Measurements from ENCODE around the gene IARS2.
"Not testable (repeated sequence)": the region's sequence is repeated elsewhere in the genome, so short reads cannot be mapped to it uniquely, and the experiment has no call there.

The IARS2 gene

DNA sequence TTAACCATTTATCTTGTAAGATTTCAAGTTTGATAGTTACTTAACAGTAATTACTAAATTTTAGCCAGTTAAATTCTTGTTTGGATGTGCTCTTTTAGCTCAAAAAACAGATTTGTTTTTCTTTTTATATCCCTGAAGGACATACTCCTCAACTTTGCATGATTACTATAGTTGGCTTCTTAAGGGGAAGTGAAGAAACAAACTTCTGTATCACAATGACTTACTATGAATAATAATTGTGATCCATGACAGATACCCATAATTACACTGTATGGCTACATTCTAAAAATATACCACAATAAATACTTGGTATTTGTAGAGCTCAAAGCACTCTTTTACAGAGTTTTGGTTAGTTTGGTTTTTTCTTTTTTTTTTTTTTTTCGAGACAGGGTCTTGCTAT, 55.8 kb downstream of the IARS2 start:
- Histone ChIP-seq H3K27me3 (replicated peaks in 2 of 5; ENCODE audit: control insufficient read depth in 4 of 5, insufficient read depth in 5 of 5, low read length in 4 of 5) (no peaks in the 10 kb centered on the region), H3K4me1 (ENCODE audit: control extremely low read depth in 1 of 4, control insufficient read depth in 4 of 4, insufficient read depth in 4 of 4, low read length in 3 of 4) (no peaks in the 10 kb centered on the region), H3K36me3 (ENCODE audit: control insufficient read depth in 4 of 4, insufficient read depth in 4 of 4, low read length in 3 of 4) (peaks cover 11 to 55% (median 36%) of the 10 kb centered on the region in 4 experiments), H3K9me3 (ENCODE audit: control extremely low read depth in 1 of 5, control insufficient read depth in 4 of 5, insufficient read depth in 2 of 5, low read depth in 1 of 5, low read length in 4 of 5) (no peaks in the 10 kb centered on the region), H3K27ac (ENCODE audit: insufficient read depth in 1 of 2, low read depth in 1 of 2, low read length in 2 of 2, poor library complexity in 1 of 2, severe bottlenecking in 2 of 2) (no peak overlapping the region), H3K4me3 (ENCODE audit: control insufficient read depth in 1 of 7, extremely low read depth in 1 of 7, insufficient read depth in 4 of 7, low read depth in 2 of 7, low read length in 6 of 7) (no peak overlapping the region)
- no CpG with 5 or more reads among the region's 1 CpG for WGBS (ENCODE audit: insufficient coverage)
- no peak for DNase-seq
- ChIA-PET POLR2A (interaction anchor here (0.5 kb wide), 1 partner anchor 131 kb away, joined by 3 read pairs; no protein-coding TSS in a partner anchor), CTCF (interaction anchor here (0.7 to 2.1 kb wide), 2 partner anchors 10 to 38 kb away, joined by 4 to 9 read pairs; no protein-coding TSS in a partner anchor)

DNA sequence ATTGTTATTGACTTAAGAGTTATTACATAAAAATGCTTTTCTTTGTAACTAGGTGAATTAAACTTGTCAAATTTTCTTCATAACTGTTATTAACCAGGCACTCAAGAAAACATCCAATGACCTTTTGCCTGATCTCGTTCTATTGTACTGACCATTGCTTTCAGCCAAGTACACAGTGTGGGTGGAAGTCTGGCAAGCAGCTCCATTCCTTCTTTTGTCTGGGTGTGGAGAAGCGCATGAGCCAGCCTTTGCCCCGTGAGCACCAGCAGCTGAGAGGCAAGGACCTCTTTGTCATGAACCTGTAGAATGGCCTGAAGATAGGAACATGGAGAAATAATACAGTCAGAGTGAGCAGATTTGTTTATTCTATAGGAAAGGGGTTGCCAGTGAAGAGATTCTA, 57.5 kb downstream of the IARS2 start:
- H3K36me3 ChIP-seq (ENCODE audit: control insufficient read depth in 4 of 4, insufficient read depth in 4 of 4, low read length in 3 of 4), result peaks cover 16 to 63% (median 35%) of the 10 kb centered on the region in 4 experiments
- H3K9me3 ChIP-seq (ENCODE audit: control extremely low read depth in 1 of 5, control insufficient read depth in 4 of 5, insufficient read depth in 2 of 5, low read depth in 1 of 5, low read length in 4 of 5), result no peaks in the 10 kb centered on the region
- ChIA-PET POLR2A (no interaction called here), CTCF (no interaction called here)
- H3K4me3 ChIP-seq (ENCODE audit: control insufficient read depth in 1 of 7, extremely low read depth in 1 of 7, insufficient read depth in 4 of 7, low read depth in 2 of 7, low read length in 6 of 7), result no peak overlapping the region
- no peak overlapping the region for H3K27ac ChIP-seq (ENCODE audit: insufficient read depth in 1 of 2, low read depth in 1 of 2, low read length in 2 of 2, poor library complexity in 1 of 2, severe bottlenecking in 2 of 2)
- DNase-seq, result no peak
- 100% methylated on average over 3 of the region's 3 CpGs for WGBS (ENCODE audit: insufficient coverage)
- H3K4me1 ChIP-seq (ENCODE audit: control extremely low read depth in 1 of 4, control insufficient read depth in 4 of 4, insufficient read depth in 4 of 4, low read length in 3 of 4), result no peaks in the 10 kb centered on the region
- no peaks in the 10 kb centered on the region for H3K27me3 ChIP-seq (replicated peaks in 2 of 5; ENCODE audit: control insufficient read depth in 4 of 5, insufficient read depth in 5 of 5, low read length in 4 of 5)

DNA sequence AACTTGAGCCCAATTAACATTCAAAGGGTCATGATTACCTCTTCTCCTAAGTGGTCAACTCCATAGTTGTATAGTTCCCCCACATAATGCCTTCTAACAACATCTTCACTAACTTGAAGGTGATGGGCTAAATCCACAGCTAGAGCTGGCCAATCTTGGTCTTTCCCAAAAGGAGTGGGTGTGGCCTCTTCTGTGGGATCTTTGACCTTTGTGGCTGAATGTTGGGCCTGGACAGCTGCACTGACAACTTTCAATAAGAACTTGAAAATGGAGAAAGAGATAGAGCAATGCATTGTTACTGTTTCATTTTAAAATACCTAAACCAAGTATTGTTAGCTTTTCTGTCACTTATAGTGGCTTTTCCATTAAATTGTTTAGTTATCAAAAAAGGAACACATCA, 59.2 kb downstream of the IARS2 start:
- no peaks in the 10 kb centered on the region for H3K4me1 ChIP-seq (ENCODE audit: control extremely low read depth in 1 of 4, control insufficient read depth in 4 of 4, insufficient read depth in 4 of 4, low read length in 3 of 4)
- H3K9me3 ChIP-seq (ENCODE audit: control extremely low read depth in 1 of 5, control insufficient read depth in 4 of 5, insufficient read depth in 2 of 5, low read depth in 1 of 5, low read length in 4 of 5), result no peaks in the 10 kb centered on the region
- POLR2A ChIA-PET, result no interaction called here
- H3K27ac ChIP-seq (ENCODE audit: insufficient read depth in 1 of 2, low read depth in 1 of 2, low read length in 2 of 2, poor library complexity in 1 of 2, severe bottlenecking in 2 of 2), result no peak overlapping the region
- CTCF ChIA-PET, result no interaction called here
- no peak for DNase-seq
- H3K27me3 ChIP-seq (replicated peaks in 2 of 5; ENCODE audit: control insufficient read depth in 4 of 5, insufficient read depth in 5 of 5, low read length in 4 of 5), result no peaks in the 10 kb centered on the region
- no peak overlapping the region for H3K4me3 ChIP-seq (ENCODE audit: control insufficient read depth in 1 of 7, extremely low read depth in 1 of 7, insufficient read depth in 4 of 7, low read depth in 2 of 7, low read length in 6 of 7)
- peaks cover 16 to 69% (median 41%) of the 10 kb centered on the region in 4 experiments for H3K36me3 ChIP-seq (ENCODE audit: control insufficient read depth in 4 of 4, insufficient read depth in 4 of 4, low read length in 3 of 4)

DNA sequence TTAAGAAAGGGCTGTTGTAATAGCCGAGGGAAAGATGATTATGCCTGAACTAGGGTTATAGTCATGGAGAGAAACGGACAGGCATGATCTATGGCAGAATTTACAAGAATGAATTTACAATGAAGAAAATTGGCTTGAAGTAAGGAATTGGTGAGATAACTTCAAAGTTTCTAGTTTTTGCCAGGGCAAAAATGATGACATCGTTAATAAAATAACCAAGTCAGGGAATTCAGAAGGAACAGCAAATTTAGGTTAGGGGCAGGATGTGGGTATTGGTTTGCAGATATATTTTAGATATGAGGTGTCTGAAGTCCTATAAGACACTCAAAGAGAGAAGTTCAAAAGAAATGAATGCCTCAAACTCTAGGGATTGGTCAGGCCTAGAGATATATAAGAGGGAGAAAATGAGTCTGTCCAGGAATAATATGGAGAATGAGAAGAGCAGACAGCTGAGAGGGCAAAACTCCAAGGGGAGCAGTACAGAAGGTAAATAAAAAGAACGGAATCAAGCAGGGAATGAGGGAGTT, 62.8 kb downstream of the IARS2 start:
- no peak overlapping the region for H3K4me3 ChIP-seq (ENCODE audit: control insufficient read depth in 1 of 7, extremely low read depth in 1 of 7, insufficient read depth in 4 of 7, low read depth in 2 of 7, low read length in 6 of 7)
- ChIA-PET CTCF (interaction anchor here (2.2 kb wide), 1 partner anchor 12 kb away, joined by 6 read pairs; no protein-coding TSS in a partner anchor), POLR2A (no interaction called here)
- no peaks in the 10 kb centered on the region for H3K27me3 ChIP-seq (replicated peaks in 2 of 5; ENCODE audit: control insufficient read depth in 4 of 5, insufficient read depth in 5 of 5, low read length in 4 of 5)
- no peak for DNase-seq
- 95% methylated on average over 3 of the region's 4 CpGs for WGBS (ENCODE audit: insufficient coverage)
- H3K27ac ChIP-seq (ENCODE audit: insufficient read depth in 1 of 2, low read depth in 1 of 2, low read length in 2 of 2, poor library complexity in 1 of 2, severe bottlenecking in 2 of 2), result no peak overlapping the region
- H3K4me1 ChIP-seq (ENCODE audit: control extremely low read depth in 1 of 4, control insufficient read depth in 4 of 4, insufficient read depth in 4 of 4, low read length in 3 of 4), result no peaks in the 10 kb centered on the region
- H3K36me3 ChIP-seq (ENCODE audit: control insufficient read depth in 4 of 4, insufficient read depth in 4 of 4, low read length in 3 of 4), result peaks cover 22 to 72% (median 41%) of the 10 kb centered on the region in 4 experiments
- H3K9me3 ChIP-seq (ENCODE audit: control extremely low read depth in 1 of 5, control insufficient read depth in 4 of 5, insufficient read depth in 2 of 5, low read depth in 1 of 5, low read length in 4 of 5), result no peaks in the 10 kb centered on the region

DNA sequence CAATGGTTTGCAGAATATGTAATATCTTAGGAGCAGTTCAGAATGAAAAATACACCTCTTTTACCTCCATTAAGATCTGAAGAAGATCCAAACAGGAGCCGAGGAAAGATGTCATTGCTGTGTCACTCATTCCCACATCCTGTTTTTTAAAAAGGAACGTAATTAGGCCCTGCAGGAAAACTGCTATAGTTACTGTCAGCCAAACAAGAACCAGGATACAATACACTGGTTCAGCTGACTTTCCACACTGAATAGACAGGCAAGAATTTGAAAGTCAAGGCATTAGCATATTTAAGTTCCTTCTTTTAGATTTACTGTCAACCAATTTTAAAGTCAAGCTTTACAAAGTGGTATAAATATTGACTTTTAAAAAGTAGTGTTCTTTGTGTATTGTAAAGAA, 63.8 kb downstream of the IARS2 start:
- H3K27me3 ChIP-seq (replicated peaks in 2 of 5; ENCODE audit: control insufficient read depth in 4 of 5, insufficient read depth in 5 of 5, low read length in 4 of 5), result no peaks in the 10 kb centered on the region
- peaks cover 22 to 65% (median 36%) of the 10 kb centered on the region in 4 experiments for H3K36me3 ChIP-seq (ENCODE audit: control insufficient read depth in 4 of 4, insufficient read depth in 4 of 4, low read length in 3 of 4)
- 100% methylated on average over 1 of the region's 2 CpGs for WGBS (ENCODE audit: insufficient coverage)
- no peak overlapping the region for H3K4me3 ChIP-seq (ENCODE audit: control insufficient read depth in 1 of 7, extremely low read depth in 1 of 7, insufficient read depth in 4 of 7, low read depth in 2 of 7, low read length in 6 of 7)
- no peaks in the 10 kb centered on the region for H3K4me1 ChIP-seq (ENCODE audit: control extremely low read depth in 1 of 4, control insufficient read depth in 4 of 4, insufficient read depth in 4 of 4, low read length in 3 of 4)
- DNase-seq, result no peak
- H3K9me3 ChIP-seq (ENCODE audit: control extremely low read depth in 1 of 5, control insufficient read depth in 4 of 5, insufficient read depth in 2 of 5, low read depth in 1 of 5, low read length in 4 of 5), result no peaks in the 10 kb centered on the region
- POLR2A ChIA-PET, result no interaction called here
- CTCF ChIA-PET, result interaction anchor here (1.5 kb wide), 1 partner anchor 16 kb away, joined by 4 read pairs; no protein-coding TSS in a partner anchor
- no peak overlapping the region for H3K27ac ChIP-seq (ENCODE audit: insufficient read depth in 1 of 2, low read depth in 1 of 2, low read length in 2 of 2, poor library complexity in 1 of 2, severe bottlenecking in 2 of 2)

DNA sequence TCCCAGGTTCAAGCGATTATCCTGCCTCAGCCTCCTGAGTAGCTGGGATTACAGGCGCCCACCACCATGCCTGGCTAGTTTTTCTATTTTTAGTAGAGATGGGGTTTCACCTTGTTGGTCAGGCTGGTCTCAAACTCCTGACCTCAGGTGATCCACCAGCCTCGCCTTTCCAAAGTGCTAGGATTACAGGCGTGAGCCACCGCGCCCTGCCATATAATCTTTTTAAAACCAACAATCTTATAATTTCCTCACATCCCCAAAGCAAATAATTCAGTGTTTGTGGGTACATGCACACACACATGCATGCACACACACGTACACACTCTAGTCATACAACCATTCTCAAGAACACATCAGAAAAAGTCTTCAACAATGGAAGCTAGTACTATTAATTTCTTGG, 64.6 kb downstream of the IARS2 start:
- H3K27me3 ChIP-seq (replicated peaks in 2 of 5; ENCODE audit: control insufficient read depth in 4 of 5, insufficient read depth in 5 of 5, low read length in 4 of 5); H3K9me3 ChIP-seq (ENCODE audit: control extremely low read depth in 1 of 5, control insufficient read depth in 4 of 5, insufficient read depth in 2 of 5, low read depth in 1 of 5, low read length in 4 of 5); POLR2A ChIA-PET; H3K27ac ChIP-seq (ENCODE audit: insufficient read depth in 1 of 2, low read depth in 1 of 2, low read length in 2 of 2, poor library complexity in 1 of 2, severe bottlenecking in 2 of 2); DNase-seq; H3K4me3 ChIP-seq (ENCODE audit: control insufficient read depth in 1 of 7, extremely low read depth in 1 of 7, insufficient read depth in 4 of 7, low read depth in 2 of 7, low read length in 6 of 7); H3K4me1 ChIP-seq (ENCODE audit: control extremely low read depth in 1 of 4, control insufficient read depth in 4 of 4, insufficient read depth in 4 of 4, low read length in 3 of 4): not testable (repeated sequence)
- CTCF ChIA-PET, result interaction anchor here (1.5 kb wide), 1 partner anchor 15 kb away, joined by 4 read pairs; no protein-coding TSS in a partner anchor
- WGBS (ENCODE audit: insufficient coverage), result 100% methylated on average over 3 of the region's 7 CpGs
- H3K36me3 ChIP-seq (ENCODE audit: control insufficient read depth in 4 of 4, insufficient read depth in 4 of 4, low read length in 3 of 4), result peaks cover 19 to 62% (median 36%) of the 10 kb centered on the region in 4 experiments

DNA sequence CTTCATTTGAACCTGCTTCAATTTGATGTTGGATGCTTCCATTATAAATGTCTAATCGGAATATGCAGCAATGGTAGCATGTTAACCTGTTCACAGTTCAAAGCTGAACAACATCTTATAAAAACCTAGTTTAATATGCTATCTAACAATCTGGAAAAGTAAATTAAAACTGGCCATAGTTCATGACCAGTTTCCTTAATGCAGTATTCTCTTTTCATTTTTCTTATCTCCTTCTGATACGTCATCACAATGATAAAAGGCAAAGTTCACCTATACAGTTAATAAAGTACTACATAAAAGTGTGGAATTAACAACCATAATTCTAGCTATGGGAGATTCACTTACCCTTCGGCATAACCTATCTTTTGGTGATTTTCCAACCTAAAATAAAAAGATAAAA, 65.1 kb downstream of the IARS2 start:
- ChIA-PET CTCF (interaction anchor here (1.5 to 1.9 kb wide), 2 partner anchors 9 to 14 kb away, joined by 4 to 9 read pairs; no protein-coding TSS in a partner anchor), POLR2A (no interaction called here)
- no CpG with 5 or more reads among the region's 3 CpGs for WGBS (ENCODE audit: insufficient coverage)
- H3K27me3 ChIP-seq (replicated peaks in 2 of 5; ENCODE audit: control insufficient read depth in 4 of 5, insufficient read depth in 5 of 5, low read length in 4 of 5), result no peaks in the 10 kb centered on the region
- DNase-seq, result no peak
- H3K4me1 ChIP-seq (ENCODE audit: control extremely low read depth in 1 of 4, control insufficient read depth in 4 of 4, insufficient read depth in 4 of 4, low read length in 3 of 4), result no peaks in the 10 kb centered on the region
- H3K36me3 ChIP-seq (ENCODE audit: control insufficient read depth in 4 of 4, insufficient read depth in 4 of 4, low read length in 3 of 4), result peaks cover 19 to 65% (median 36%) of the 10 kb centered on the region in 4 experiments
- H3K4me3 ChIP-seq (ENCODE audit: control insufficient read depth in 1 of 7, extremely low read depth in 1 of 7, insufficient read depth in 4 of 7, low read depth in 2 of 7, low read length in 6 of 7), result no peak overlapping the region
- no peaks in the 10 kb centered on the region for H3K9me3 ChIP-seq (ENCODE audit: control extremely low read depth in 1 of 5, control insufficient read depth in 4 of 5, insufficient read depth in 2 of 5, low read depth in 1 of 5, low read length in 4 of 5)
- H3K27ac ChIP-seq (ENCODE audit: insufficient read depth in 1 of 2, low read depth in 1 of 2, low read length in 2 of 2, poor library complexity in 1 of 2, severe bottlenecking in 2 of 2), result no peak overlapping the region

Data from common myeloid progenitor, CD34-positive (primary cell).